Umbilical cord (tissue), 2 donors: ENCODE measurements around the gene CBARP. TPM values are rescaled to one million over a fixed set of nuclear protein-coding genes. Genes with fewer than 3 reads are reported as not detected.

Experiments
- DNase-seq: peaks from one replicate; pipeline ENCODE4 v3.0.0-alpha.2; 2015; ENCODE audit warnings: low spot score
- total RNA-seq: library from RNA; depleted of rRNA; stranded (reverse); fragments of >200 nt; gene quantifications from one replicate; pipeline ENCODE4 v1.2.3, GENCODE V29; 2014; ENCODE audit warnings: low replicate concordance; ENCODE audit not compliant: insufficient read depth

CBARP gene
- total RNA-seq, 1 donor from 2014 or later, result not detected

- peak; percentile 69 for DNase-seq
Observed at GRCh38 chr19:1265615-1266128, 27.9 kb upstream of the CBARP start.

- peak; percentile 88 for DNase-seq
Observed at GRCh38 chr19:1264801-1265614, 27.2 kb upstream of the CBARP start.

GRCh38 chr19:1263188-1263587 lies 25.4 kb upstream of the CBARP start:
- DNase-seq, result no peak

GRCh38 chr19:1262623-1263123 lies 24.9 kb upstream of the CBARP start:
- peak; percentile 75 for DNase-seq

GRCh38 chr19:1261798-1262622 lies 24.2 kb upstream of the CBARP start:
- DNase-seq, result no peak

- no peak for DNase-seq
Observed at GRCh38 chr19:1261538-1261797, 23.7 kb upstream of the CBARP start.

- DNase-seq, result peak; percentile 98
Observed at GRCh38 chr19:1260749-1261537, 23.1 kb upstream of the CBARP start.

GRCh38 chr19:1259876-1260748 lies 22.3 kb upstream of the CBARP start:
- DNase-seq, result no peak

GRCh38 chr19:1259206-1259875 lies 21.5 kb upstream of the CBARP start:
- no peak for DNase-seq

- DNase-seq, result no peak
Observed at GRCh38 chr19:1258707-1259205, 21.0 kb upstream of the CBARP start.

- DNase-seq, result no peak
Observed at GRCh38 chr19:1258163-1258492, 20.3 kb upstream of the CBARP start.

- DNase-seq, result no peak
Observed at GRCh38 chr19:1257475-1258162, 19.8 kb upstream of the CBARP start.

GRCh38 chr19:1256646-1257474 lies 19.1 kb upstream of the CBARP start:
- no peak for DNase-seq

- no peak for DNase-seq
Observed at GRCh38 chr19:1255186-1256161, 17.7 kb upstream of the CBARP start.

- DNase-seq, result no peak
Observed at GRCh38 chr19:1254530-1255185, 16.9 kb upstream of the CBARP start.

- DNase-seq, result no peak
Observed at GRCh38 chr19:1254081-1254527, 16.3 kb upstream of the CBARP start.
